DOHH2 (cell line): ENCODE results near the gene SLC25A11.

Source experiments
- CTCF ChIP-seq: fragments of 200-600 bp; sonication (generic); IDR thresholded peaks from one replicate; pipeline ENCODE4 v1.5.1; 2014; ENCODE audit warnings: antibody characterized with exemption, mild to moderate bottlenecking, low read depth, low read length; ENCODE audit not compliant: poor library complexity, severe bottlenecking
- EZH2phosphoT487 ChIP-seq: fragments of 200-600 bp; sonication (generic); IDR thresholded peaks from 2 replicates; pipeline ENCODE4 v1.6.1; 2017; ENCODE audit warnings: borderline replicate concordance, mild to moderate bottlenecking, antibody characterized with exemption, low read length, moderate library complexity, mixed read lengths

- no peak for TF ChIP-seq EZH2phosphoT487
- no peak for TF ChIP-seq CTCF
These were observed 15.2 kb upstream of the SLC25A11 start for GRCh38 chr17:4955091-4955490.
